Right lobe of liver (tissue), 4 donors: ENCODE data around the gene PI3.

Experiments
- CTCF ChIP-seq, 4 donors: fragments of 200-600 bp in 3 of 4; fragments of 450-650 bp in 1 of 4; IDR thresholded peaks; one replicate each; pipeline versions ENCODE4 v1.5.1 to v1.8.0; 2016 to 2022; ENCODE audit warnings: antibody characterized with exemption in 4 of 4, mild to moderate bottlenecking in 2 of 4
- POLR2A ChIP-seq: fragments of 450-650 bp; IDR thresholded peaks from one replicate; pipeline ENCODE4 v1.6.1; 2017; ENCODE audit warnings: antibody characterized with exemption, mild to moderate bottlenecking
- donor health status: DM: no; HTN: no; CAD: no.
- donor health status: DM: no; HTN: no; CAD: no.
- donor health status: DM: no; HTN: yes; CAD: no.

GRCh38 chr20:45174434-45175364, at the start of gene PI3:
- TF ChIP-seq CTCF (IDR thresholded peaks at IDR 0.05) (no peak), POLR2A (no peak)
